Measurements from ENCODE around the gene C10orf53.

GRCh38 chr10:49709934-49710333 is 30.5 kb downstream of the C10orf53 start:
- TF ChIP-seq CTCF (IDR thresholded peaks at IDR 0.05): no peak
- no peak for TF ChIP-seq POLR2A (IDR thresholded peaks at IDR 0.05)

All from tibial nerve (tissue), 3 donors.